Effector memory CD4-positive, alpha-beta T cell (primary cell): ENCODE measurements around the gene GNGT2.

Source experiments
- DNase-seq, 3 donors: peaks; one replicate each; pipeline ENCODE4 v3.0.0-alpha.2; 2020
- H3K27ac ChIP-seq: 2 replicates; pipeline ENCODE4 v1.7.0; 2013; ENCODE audit warnings: mild to moderate bottlenecking, low read length, moderate library complexity; ENCODE audit not compliant: insufficient read depth, poor library complexity, severe bottlenecking
- H3K27me3 ChIP-seq: replicated peaks from 2 replicates; pipeline ENCODE4 v1.7.0; 2013; ENCODE audit warnings: mild to moderate bottlenecking, low read length; ENCODE audit not compliant: insufficient read depth, control insufficient read depth, poor library complexity, severe bottlenecking
- H3K36me3 ChIP-seq: 2 replicates; pipeline ENCODE4 v1.7.0; 2013; ENCODE audit warnings: mild to moderate bottlenecking, low read length, moderate library complexity; ENCODE audit not compliant: control insufficient read depth, insufficient read depth
- H3K4me1 ChIP-seq: 2 replicates; pipeline ENCODE4 v1.7.0; 2013; ENCODE audit warnings: low read length, mild to moderate bottlenecking; ENCODE audit not compliant: control insufficient read depth, insufficient read depth, poor library complexity, severe bottlenecking
- H3K4me3 ChIP-seq: 2 replicates; pipeline ENCODE4 v1.7.0; 2013; ENCODE audit warnings: low read length, low read depth, mild to moderate bottlenecking; ENCODE audit not compliant: insufficient read depth, poor library complexity, severe bottlenecking
- H3K9me3 ChIP-seq: 2 replicates; pipeline ENCODE4 v1.7.0; 2013; ENCODE audit warnings: mild to moderate bottlenecking, low read length, moderate library complexity; ENCODE audit not compliant: control insufficient read depth

GNGT2 gene

GRCh38 chr17:49242813-49243212, 32.4 kb upstream of the GNGT2 start:
- H3K36me3 ChIP-seq = no peaks in the 10 kb centered on the region
- no peak overlapping the region for H3K4me3 ChIP-seq
- H3K27me3 ChIP-seq = no peaks in the 10 kb centered on the region
- H3K4me1 ChIP-seq = no peaks in the 10 kb centered on the region
- DNase-seq = no peak
- no peak overlapping the region for H3K27ac ChIP-seq
- no peaks in the 10 kb centered on the region for H3K9me3 ChIP-seq

GRCh38 chr17:49241692-49242397, 31.5 kb upstream of the GNGT2 start:
- Histone ChIP-seq H3K27me3 (no peaks in the 10 kb centered on the region), H3K27ac (no peak overlapping the region), H3K4me1 (no peaks in the 10 kb centered on the region), H3K36me3 (no peaks in the 10 kb centered on the region), H3K9me3 (no peaks in the 10 kb centered on the region), H3K4me3 (no peak overlapping the region)
- no peak for DNase-seq

GRCh38 chr17:49241040-49241439, 30.7 kb upstream of the GNGT2 start:
- no peaks in the 10 kb centered on the region for H3K27me3 ChIP-seq
- H3K4me1 ChIP-seq = no peaks in the 10 kb centered on the region
- H3K4me3 ChIP-seq = no peak overlapping the region
- no peaks in the 10 kb centered on the region for H3K36me3 ChIP-seq
- no peak for DNase-seq
- no peak overlapping the region for H3K27ac ChIP-seq
- no peaks in the 10 kb centered on the region for H3K9me3 ChIP-seq

DNA sequence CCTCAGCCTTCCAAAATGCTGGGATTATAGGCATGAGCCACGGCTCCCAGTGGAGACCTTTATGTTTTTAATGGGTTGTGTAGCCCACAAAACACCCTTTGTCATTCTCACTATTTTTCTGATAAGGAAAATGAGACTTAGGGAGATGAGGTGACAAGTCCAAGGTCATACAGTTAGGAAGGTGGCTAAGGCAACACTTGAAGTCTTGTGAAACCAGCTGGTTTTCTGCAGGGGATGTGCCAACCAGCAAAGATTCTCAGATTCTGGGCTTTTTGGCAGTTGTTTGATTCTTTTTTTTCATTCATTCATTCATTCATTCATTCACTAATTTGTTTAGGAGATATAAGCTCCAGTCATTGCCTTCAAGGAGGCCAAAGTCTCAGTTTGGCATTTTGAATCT, 30.2 kb upstream of the GNGT2 start:
- Histone ChIP-seq H3K4me3 (no peak overlapping the region), H3K4me1 (no peaks in the 10 kb centered on the region), H3K36me3 (no peaks in the 10 kb centered on the region), H3K27me3 (no peaks in the 10 kb centered on the region), H3K9me3 (no peaks in the 10 kb centered on the region), H3K27ac (no peak overlapping the region)
- DNase-seq = no peak

DNA sequence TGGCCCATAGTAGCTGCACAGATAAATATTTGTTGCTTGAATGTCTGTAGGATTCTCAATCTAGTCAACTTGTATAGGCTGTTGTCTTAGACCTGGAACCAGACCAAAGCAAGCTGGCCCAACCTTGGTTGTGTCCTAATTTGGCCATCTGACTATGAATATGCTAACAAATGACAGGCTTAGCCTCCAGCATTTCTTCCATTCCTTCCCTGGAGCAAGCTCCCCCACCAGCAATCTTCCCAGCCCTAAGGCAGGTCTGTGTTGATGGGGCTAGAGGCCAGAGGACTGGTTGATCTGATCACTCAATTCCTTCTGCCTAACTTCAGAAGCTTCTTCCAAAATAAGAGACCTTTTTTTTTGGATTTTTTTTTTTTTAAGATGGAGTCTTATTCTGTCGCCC, 29.6 kb upstream of the GNGT2 start:
- no peaks in the 10 kb centered on the region for H3K36me3 ChIP-seq
- no peak for DNase-seq
- no peak overlapping the region for H3K27ac ChIP-seq
- no peaks in the 10 kb centered on the region for H3K27me3 ChIP-seq
- no peak overlapping the region for H3K4me3 ChIP-seq
- no peaks in the 10 kb centered on the region for H3K4me1 ChIP-seq
- H3K9me3 ChIP-seq = no peaks in the 10 kb centered on the region

DNA sequence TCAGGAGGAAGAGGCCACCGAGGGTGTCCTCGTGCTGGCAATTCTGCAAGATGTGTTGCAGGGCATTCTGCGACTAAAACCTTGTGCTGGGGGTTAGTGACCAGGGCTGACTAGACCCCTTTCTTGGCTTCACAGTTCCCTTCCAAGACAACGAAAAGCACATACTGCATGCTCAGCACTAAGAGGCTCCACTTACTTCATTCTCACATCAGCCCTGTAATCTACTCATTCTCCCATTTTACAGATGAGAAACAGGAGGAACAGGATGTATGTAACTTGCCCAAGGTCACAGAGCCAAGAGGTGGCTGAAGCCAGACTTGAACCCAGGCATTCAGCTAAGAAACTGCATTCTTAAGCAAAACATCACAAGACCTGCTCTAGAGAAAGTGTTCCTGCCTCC, 25.5 kb upstream of the GNGT2 start:
- Histone ChIP-seq H3K4me1 (peaks cover 4% of the 10 kb centered on the region), H3K9me3 (no peaks in the 10 kb centered on the region), H3K27ac (no peak overlapping the region), H3K36me3 (no peaks in the 10 kb centered on the region), H3K27me3 (no peaks in the 10 kb centered on the region), H3K4me3 (no peak overlapping the region)
- DNase-seq = no peak

DNA sequence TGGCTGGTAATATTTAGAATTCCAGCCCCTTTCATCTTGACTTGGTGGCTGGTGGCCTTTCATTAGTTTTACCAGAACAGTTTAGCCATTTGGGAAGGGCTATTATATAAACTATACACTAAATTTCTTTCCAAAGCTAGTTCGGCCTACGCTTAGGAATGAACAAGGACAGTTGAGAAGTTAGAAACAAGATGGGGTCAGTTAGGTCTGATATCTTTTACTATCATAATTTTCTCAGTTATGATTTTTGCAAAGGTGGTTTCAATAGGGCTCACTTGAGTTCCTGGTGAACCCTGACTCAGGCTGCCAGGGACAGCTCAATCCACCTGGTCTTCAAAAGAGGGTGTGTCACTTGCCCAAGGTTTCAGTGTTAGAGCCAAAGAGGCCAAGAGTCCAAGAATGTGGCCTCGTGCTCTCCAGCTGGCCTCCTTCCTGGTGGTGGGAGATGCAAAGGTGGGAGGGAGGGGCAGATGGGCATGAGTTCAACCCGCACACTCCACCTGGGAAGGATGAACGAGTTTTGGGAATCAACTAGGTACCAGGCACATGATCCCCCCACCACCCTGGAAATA, 24.2 kb upstream of the GNGT2 start:
- no peaks in the 10 kb centered on the region for H3K9me3 ChIP-seq
- H3K27me3 ChIP-seq = peaks cover 6% of the 10 kb centered on the region
- H3K4me3 ChIP-seq = no peak overlapping the region
- no peak overlapping the region for H3K27ac ChIP-seq
- DNase-seq = no peak
- peaks cover 12% of the 10 kb centered on the region for H3K4me1 ChIP-seq
- no peaks in the 10 kb centered on the region for H3K36me3 ChIP-seq

DNA sequence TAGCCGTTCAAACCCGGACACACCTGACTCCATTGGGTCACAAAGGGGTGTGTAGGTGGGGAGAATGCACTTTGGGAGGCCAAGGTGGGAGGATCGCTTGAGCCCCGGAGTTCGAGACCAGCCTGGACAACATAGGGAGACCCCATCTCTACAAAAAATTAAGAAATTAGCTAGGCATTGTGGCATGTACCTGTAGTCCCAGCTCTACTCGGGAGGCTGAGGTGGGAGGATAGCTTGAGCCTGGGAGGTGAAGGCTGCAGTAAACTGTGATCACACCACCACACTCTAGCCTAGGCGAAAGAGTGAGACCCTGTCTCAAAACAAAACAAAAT, 21.2 kb upstream of the GNGT2 start:
- H3K9me3 ChIP-seq = no peaks in the 10 kb centered on the region
- DNase-seq = no peak
- peaks cover 11% of the 10 kb centered on the region for H3K27me3 ChIP-seq
- H3K36me3 ChIP-seq = no peaks in the 10 kb centered on the region
- peaks cover 13% of the 10 kb centered on the region for H3K4me1 ChIP-seq
- H3K4me3 ChIP-seq = peak overlapping the region; percentile 60
- H3K27ac ChIP-seq = no peak overlapping the region

- peaks cover 11% of the 10 kb centered on the region for H3K27me3 ChIP-seq
- H3K27ac ChIP-seq = no peak within 1 kb of the TSS
- DNase-seq = peak; percentile 73 to 79 (median 77)
- H3K36me3 ChIP-seq = no peaks in the 10 kb centered on the region
- no peaks in the 10 kb centered on the region for H3K9me3 ChIP-seq
- H3K4me3 ChIP-seq = peak within 1 kb of the TSS; percentile 60
- peaks cover 13% of the 10 kb centered on the region for H3K4me1 ChIP-seq
Observed at GRCh38 chr17:49230636-49231562, 20.5 kb upstream of the GNGT2 start, which contains the start of gene PHOSPHO1. TSS of gene PHOSPHO1 (minus strand) at chr17:49230787. CDS start at chr17:49226691, 4,096 bp downstream.
